H9 (cell line): ENCODE results near the gene PLEK. TPM values are rescaled to one million over a fixed set of nuclear protein-coding genes. Genes with fewer than 3 reads are reported as not detected.

Experiments
- DNase-seq: peaks from one replicate; pipeline ENCODE4 v3.0.0-alpha.2; 2017
- H2AFZ ChIP-seq: one replicate; pipeline ENCODE4 v1.6.1; 2013; ENCODE audit warnings: mild to moderate bottlenecking, low read length, control low read depth, moderate library complexity
- H2AK5ac ChIP-seq: 2 replicates; pipeline ENCODE4 v1.6.1; 2013; ENCODE audit warnings: low read length, control low read depth, mixed read lengths; ENCODE audit not compliant: insufficient read length
- H2BK120ac ChIP-seq: one replicate; pipeline ENCODE4 v1.6.1; 2013; ENCODE audit warnings: low read depth, mild to moderate bottlenecking, low read length, control low read depth, inconsistent platforms; ENCODE audit not compliant: poor library complexity, severe bottlenecking
- H2BK12ac ChIP-seq: 2 replicates; pipeline ENCODE4 v1.6.1; 2013; ENCODE audit warnings: low read length, control low read depth, mixed read lengths, low read depth; ENCODE audit not compliant: insufficient read length
- H2BK15ac ChIP-seq: 2 replicates; pipeline ENCODE4 v1.6.1; 2013; ENCODE audit warnings: low read depth, low read length, control low read depth
- H2BK20ac ChIP-seq: one replicate; pipeline ENCODE4 v1.6.1; 2013; ENCODE audit warnings: low read depth, mild to moderate bottlenecking, low read length, control low read depth, inconsistent platforms; ENCODE audit not compliant: poor library complexity, severe bottlenecking
- H2BK5ac ChIP-seq: 2 replicates; pipeline ENCODE4 v1.6.1; 2013; ENCODE audit warnings: low read length, control low read depth, mixed read lengths; ENCODE audit not compliant: insufficient read length
- H3K14ac ChIP-seq: 2 replicates; pipeline ENCODE4 v1.6.1; 2013; ENCODE audit warnings: low read length, control low read depth; ENCODE audit not compliant: insufficient read depth
- H3K18ac ChIP-seq: 2 replicates; pipeline ENCODE4 v1.6.1; 2013; ENCODE audit warnings: low read depth, mild to moderate bottlenecking, mixed read lengths, low read length, control low read depth; ENCODE audit not compliant: insufficient read length
- H3K23ac ChIP-seq: 2 replicates; pipeline ENCODE4 v1.6.1; 2013; ENCODE audit warnings: low read length, control low read depth, mixed read lengths, low read depth; ENCODE audit not compliant: insufficient read length
- H3K23me2 ChIP-seq: 2 replicates; pipeline ENCODE4 v1.6.1; 2013; ENCODE audit warnings: low read depth, mild to moderate bottlenecking, mixed read lengths, low read length, control low read depth; ENCODE audit not compliant: insufficient read length, poor library complexity, severe bottlenecking
- H3K27ac ChIP-seq: 2 replicates; pipeline ENCODE4 v1.5.1; 2013; ENCODE audit warnings: low read length, control low read depth, mixed read lengths, low read depth; ENCODE audit not compliant: insufficient read length
- H3K27me3 ChIP-seq: 2 replicates; pipeline ENCODE4 v1.6.1; 2013; ENCODE audit warnings: low read length, control low read depth, inconsistent platforms; ENCODE audit not compliant: insufficient read depth
- H3K4ac ChIP-seq: 2 replicates; pipeline ENCODE4 v1.6.1; 2013; ENCODE audit warnings: low read depth, mild to moderate bottlenecking, control low read depth, inconsistent platforms, low read length, moderate library complexity
- H3K4me1 ChIP-seq: 2 replicates; pipeline ENCODE4 v1.6.1; 2013; ENCODE audit warnings: low read length, control low read depth, inconsistent platforms; ENCODE audit not compliant: insufficient read depth
- H3K4me2 ChIP-seq: 2 replicates; pipeline ENCODE4 v1.6.1; 2013; ENCODE audit warnings: low read length, control low read depth, mixed read lengths; ENCODE audit not compliant: insufficient read length, insufficient read depth
- H3K56ac ChIP-seq: 2 replicates; pipeline ENCODE4 v1.6.1; 2013; ENCODE audit warnings: low read depth, mild to moderate bottlenecking, mixed read lengths, low read length, control low read depth; ENCODE audit not compliant: insufficient read length
- H3K79me1 ChIP-seq: 2 replicates; pipeline ENCODE4 v1.6.1; 2013; ENCODE audit warnings: low read depth, mild to moderate bottlenecking, moderate library complexity, low read length, control low read depth, inconsistent platforms; ENCODE audit not compliant: insufficient read depth, poor library complexity, severe bottlenecking
- H3K79me2 ChIP-seq: 2 replicates; pipeline ENCODE4 v1.6.1; 2013; ENCODE audit warnings: low read length, control low read depth, inconsistent platforms; ENCODE audit not compliant: insufficient read depth
- H3K9ac ChIP-seq: 2 replicates; pipeline ENCODE4 v1.6.1; 2013; ENCODE audit warnings: low read length, control low read depth, mixed read lengths; ENCODE audit not compliant: insufficient read length; ENCODE audit errors: extremely low read depth
- H3K9me3 ChIP-seq: one replicate; pipeline ENCODE4 v1.6.1; 2013; ENCODE audit warnings: low read depth, low read length, inconsistent platforms; ENCODE audit not compliant: control insufficient read depth
- H3T11ph ChIP-seq: one replicate; pipeline ENCODE4 v1.6.1; 2013; ENCODE audit warnings: mild to moderate bottlenecking, low read length, control low read depth, inconsistent platforms
- H4K20me1 ChIP-seq: one replicate; pipeline ENCODE4 v1.6.1; 2013; ENCODE audit not compliant: control insufficient read depth, insufficient read length, insufficient read depth
- H4K5ac ChIP-seq: 2 replicates; pipeline ENCODE4 v1.6.1; 2013; ENCODE audit warnings: low read depth, mild to moderate bottlenecking, mixed read lengths, low read length, control low read depth; ENCODE audit not compliant: insufficient read length
- H4K8ac ChIP-seq: replicated peaks from 2 replicates; pipeline ENCODE4 v1.6.1; 2013; ENCODE audit warnings: low read length, control low read depth, mixed read lengths, low read depth; ENCODE audit not compliant: insufficient read length
- H4K91ac ChIP-seq: 2 replicates; pipeline ENCODE4 v1.6.1; 2013; ENCODE audit warnings: low read depth, mild to moderate bottlenecking, moderate library complexity, mixed read lengths, low read length, control low read depth; ENCODE audit not compliant: insufficient read length
- H3K27ac Mint-ChIP-seq, 3 experiments: 2 replicates in 2 of 3; 3 replicates in 1 of 3; pipeline ENCODE4 v1.8.0; 2020 to 2021; ENCODE audit warnings: mixed read lengths in 3 of 3, mild to moderate bottlenecking in 1 of 3, moderate library complexity in 1 of 3
- H3K27me3 Mint-ChIP-seq: 2 replicates; pipeline ENCODE4 v1.8.0; 2021; ENCODE audit warnings: low read depth, mild to moderate bottlenecking, moderate library complexity, mixed read lengths
- H3K36me3 Mint-ChIP-seq, 3 experiments: 2 replicates in 2 of 3; 3 replicates in 1 of 3; pipeline ENCODE4 v1.8.0; 2020 to 2021; ENCODE audit warnings: low read depth in 3 of 3, mixed read lengths in 3 of 3; ENCODE audit not compliant: insufficient read depth in 1 of 3
- H3K4me1 Mint-ChIP-seq, 2 experiments: 2 replicates each; pipeline ENCODE4 v1.8.0; 2020; ENCODE audit warnings: mixed read lengths in 2 of 2
- H3K4me3 Mint-ChIP-seq, 2 experiments: 2 replicates in 1 of 2; 3 replicates in 1 of 2; pipeline ENCODE4 v1.8.0; 2020 to 2021; ENCODE audit warnings: mild to moderate bottlenecking in 2 of 2, mixed read lengths in 2 of 2, moderate library complexity in 1 of 2
- H3K9me3 Mint-ChIP-seq, 2 experiments: 2 replicates in 1 of 2; 3 replicates in 1 of 2; pipeline ENCODE4 v1.8.0; 2020; ENCODE audit warnings: mild to moderate bottlenecking in 2 of 2, mixed read lengths in 2 of 2, moderate library complexity in 1 of 2
- CTCF ChIP-seq: fragments of 200-600 bp; sonication (generic); conservative IDR thresholded peaks from 3 replicates; pipeline ENCODE4 v1.8.0; 2021; ENCODE audit warnings: antibody characterized with exemption, mild to moderate bottlenecking
- total RNA-seq: library from RNA; stranded (reverse); gene quantifications from 2 replicates; pipeline ENCODE4 v1.2.1, GENCODE V29; 2021

Gene PLEK
- total RNA-seq, 1 experiment from 2014 or later: not detected

DNA sequence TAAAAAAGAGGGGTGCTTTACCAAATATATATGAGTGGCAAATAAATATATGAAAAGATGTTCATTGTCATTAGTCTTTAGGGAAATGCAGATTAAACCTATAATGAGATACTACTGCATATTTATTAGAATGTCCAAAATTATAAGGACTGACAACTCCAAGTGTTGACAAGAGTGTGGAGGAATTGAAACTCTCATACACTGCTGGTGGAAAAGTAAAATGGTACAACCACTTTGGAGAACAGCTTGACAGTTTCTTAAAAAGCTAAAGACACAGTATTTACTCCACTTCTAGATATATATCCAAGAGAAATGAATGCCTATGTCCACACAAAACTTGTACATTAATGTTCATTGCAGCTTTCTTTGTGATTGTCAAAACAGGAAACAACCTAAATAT is 50.4 kb downstream of the PLEK start:
- no peaks in the 10 kb centered on the region for H3K79me1 ChIP-seq
- no peak overlapping the region for H2BK12ac ChIP-seq
- H3K14ac ChIP-seq: no peak overlapping the region
- no peak overlapping the region for H2AFZ ChIP-seq
- TF ChIP-seq CTCF: no peak
- H3K18ac ChIP-seq: no peak overlapping the region
- no peak overlapping the region for H3K27ac ChIP-seq
- H3K27me3 ChIP-seq: no peaks in the 10 kb centered on the region
- peaks cover 4% of the 10 kb centered on the region for H3K27me3 Mint-ChIP-seq
- H3K4ac ChIP-seq: no peak overlapping the region
- no peak for DNase-seq
- H2BK5ac ChIP-seq: no peak overlapping the region
- H3K9ac ChIP-seq: no peak overlapping the region
- H3K27ac Mint-ChIP-seq: no peak overlapping the region
- no peak overlapping the region for H3K4me3 Mint-ChIP-seq
- no peaks in the 10 kb centered on the region for H3K9me3 Mint-ChIP-seq
- no peaks in the 10 kb centered on the region for H3K23me2 ChIP-seq
- H3K36me3 Mint-ChIP-seq: no peaks in the 10 kb centered on the region; a peak in 1 of 7 replicates
- no peaks in the 10 kb centered on the region for H3K9me3 ChIP-seq
- H2BK120ac ChIP-seq: no peak overlapping the region
- no peak overlapping the region for H3K56ac ChIP-seq
- H4K5ac ChIP-seq: no peak overlapping the region
- H4K20me1 ChIP-seq: no peaks in the 10 kb centered on the region
- H2BK15ac ChIP-seq: no peak overlapping the region
- no peak overlapping the region for H3K4me2 ChIP-seq
- peaks cover 3% of the 10 kb centered on the region; the same call in 1 of the 2 replicates for H3K4me1 ChIP-seq
- H2BK20ac ChIP-seq: no peak overlapping the region
- H3K79me2 ChIP-seq: no peaks in the 10 kb centered on the region
- H2AK5ac ChIP-seq: no peak overlapping the region
- peaks cover 28 to 33% of the 10 kb centered on the region in 2 experiments for H3K4me1 Mint-ChIP-seq
- no peak overlapping the region for H3T11ph ChIP-seq
- no peak overlapping the region for H3K23ac ChIP-seq
- no peak overlapping the region for H4K91ac ChIP-seq
- no peak overlapping the region for H4K8ac ChIP-seq
